Tibial nerve (tissue), 4 donors: Measurements from ENCODE around the gene ZBTB20. TPM values are rescaled to one million over a fixed set of nuclear protein-coding genes. Genes with fewer than 3 reads are reported as not detected.

Experiments
- DNase-seq, 2 donors: peaks; one replicate each; pipeline ENCODE4 v3.0.0-alpha.2; 2019; ENCODE audit warnings: low spot score in 2 of 2
- H3K27ac ChIP-seq, 4 donors: fragments of 200-600 bp; sonication (generic) in 3 of 4; one replicate each; pipeline ENCODE4 v1.5.1; 2017 to 2019; ENCODE audit warnings: mild to moderate bottlenecking in 1 of 4
- H3K27me3 ChIP-seq, 2 donors: fragments of 200-600 bp; sonication (generic) in 1 of 2; one replicate each; pipeline versions ENCODE4 v1.5.1 to v1.6.0; 2017 to 2019
- H3K36me3 ChIP-seq, 3 donors: fragments of 200-600 bp; sonication (generic); one replicate each; pipeline ENCODE4 v1.5.1; 2018 to 2019
- H3K4me1 ChIP-seq, 4 donors: fragments of 200-600 bp; sonication (generic) in 3 of 4; one replicate each; pipeline ENCODE4 v1.5.1; 2017 to 2019
- H3K4me3 ChIP-seq, 4 donors: fragments of 200-600 bp; sonication (generic) in 3 of 4; one replicate each; pipeline ENCODE4 v1.5.1; 2017 to 2019; ENCODE audit warnings: mild to moderate bottlenecking in 1 of 4, moderate library complexity in 1 of 4
- H3K9me3 ChIP-seq, 4 donors: fragments of 200-600 bp; sonication (generic) in 3 of 4; one replicate each; pipeline ENCODE4 v1.5.1; 2017 to 2019
- EP300 ChIP-seq, 2 donors: sonication (generic); formaldehyde crosslinking; IDR thresholded peaks; one replicate each; pipeline ENCODE4 v1.6.1; 2017; ENCODE audit warnings: antibody characterized with exemption in 2 of 2, mild to moderate bottlenecking in 1 of 2
- POLR2A ChIP-seq, 2 donors: fragments of 450-650 bp; IDR thresholded peaks; one replicate each; pipeline ENCODE4 v1.6.1; 2017; ENCODE audit warnings: antibody characterized with exemption in 2 of 2, mild to moderate bottlenecking in 2 of 2, moderate library complexity in 2 of 2
- WGBS, 2 donors: methylation state at CpG; one replicate each; pipeline ENCODE4 v1.1.5; 2018; 5-methylcytosine and 5-hydroxymethylcytosine counted together
- total RNA-seq, 4 donors: library from RNA; depleted of rRNA; stranded (reverse); fragments of >200 nt; gene quantifications; one replicate each; pipeline ENCODE4 v1.1.0, GENCODE V29; 2016
- TF ChIP-seq, protein P1 (sequence below), 5 experiments: fragments of 200-600 bp in 3 of 5; fragments of 450-650 bp in 2 of 5; sonication (generic) in 3 of 5; IDR thresholded peaks; one replicate each; pipeline ENCODE4 v1.5.1; 2016 to 2019; ENCODE audit warnings: antibody characterized with exemption in 5 of 5, mild to moderate bottlenecking in 3 of 5, moderate library complexity in 2 of 5

ZBTB20 gene
- total RNA-seq, 4 donors from 2014 or later, result 63.3 to 127 (median 102) TPM

DNA sequence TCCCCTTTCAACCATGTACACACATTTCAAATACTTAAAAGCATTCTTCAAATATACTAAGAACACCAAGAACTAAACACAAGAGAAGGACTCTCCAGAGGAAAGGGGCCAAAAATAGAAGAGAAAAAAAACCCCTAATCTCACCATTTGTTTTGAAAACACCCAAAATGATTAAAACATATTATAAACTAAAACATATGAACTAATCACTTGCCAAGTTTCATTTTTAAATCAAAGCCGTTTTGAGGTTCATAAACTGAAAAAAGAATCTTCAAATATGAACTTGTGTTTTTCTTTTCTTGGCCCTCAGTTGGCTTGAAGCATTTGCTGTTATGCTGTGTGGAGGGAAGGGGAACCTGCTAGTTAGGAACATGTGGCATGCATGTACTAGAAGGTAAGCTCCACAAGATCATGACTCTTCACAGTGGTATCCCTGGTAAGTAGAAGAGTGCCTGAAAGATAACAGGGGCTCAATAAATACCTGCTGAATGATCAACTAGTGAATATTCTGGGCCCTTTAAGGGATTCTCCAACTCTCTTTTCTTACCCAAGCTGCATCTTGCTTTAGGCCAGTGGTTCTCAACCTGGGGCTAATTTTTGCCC is 628.8 kb downstream of the ZBTB20 start:
- no peak overlapping the region for H3K4me3 ChIP-seq
- TF ChIP-seq, protein P1, sequence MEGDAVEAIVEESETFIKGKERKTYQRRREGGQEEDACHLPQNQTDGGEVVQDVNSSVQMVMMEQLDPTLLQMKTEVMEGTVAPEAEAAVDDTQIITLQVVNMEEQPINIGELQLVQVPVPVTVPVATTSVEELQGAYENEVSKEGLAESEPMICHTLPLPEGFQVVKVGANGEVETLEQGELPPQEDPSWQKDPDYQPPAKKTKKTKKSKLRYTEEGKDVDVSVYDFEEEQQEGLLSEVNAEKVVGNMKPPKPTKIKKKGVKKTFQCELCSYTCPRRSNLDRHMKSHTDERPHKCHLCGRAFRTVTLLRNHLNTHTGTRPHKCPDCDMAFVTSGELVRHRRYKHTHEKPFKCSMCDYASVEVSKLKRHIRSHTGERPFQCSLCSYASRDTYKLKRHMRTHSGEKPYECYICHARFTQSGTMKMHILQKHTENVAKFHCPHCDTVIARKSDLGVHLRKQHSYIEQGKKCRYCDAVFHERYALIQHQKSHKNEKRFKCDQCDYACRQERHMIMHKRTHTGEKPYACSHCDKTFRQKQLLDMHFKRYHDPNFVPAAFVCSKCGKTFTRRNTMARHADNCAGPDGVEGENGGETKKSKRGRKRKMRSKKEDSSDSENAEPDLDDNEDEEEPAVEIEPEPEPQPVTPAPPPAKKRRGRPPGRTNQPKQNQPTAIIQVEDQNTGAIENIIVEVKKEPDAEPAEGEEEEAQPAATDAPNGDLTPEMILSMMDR (IDR thresholded peaks at IDR 0.05), result no peak
- TF ChIP-seq POLR2A (IDR thresholded peaks at IDR 0.05) (no peak), EP300 (IDR thresholded peaks at IDR 0.05) (no peak)
- no peak for DNase-seq
- peaks cover 0 to 19% (median 0%) of the 10 kb centered on the region in 4 donors for H3K4me1 ChIP-seq
- WGBS, 2 donors, result 40% methylated on average over 1 of the region's 1 CpG
- no peaks in the 10 kb centered on the region for H3K27me3 ChIP-seq
- no peaks in the 10 kb centered on the region for H3K9me3 ChIP-seq
- H3K36me3 ChIP-seq, result no peaks in the 10 kb centered on the region
- peak overlapping the region in 1 of 4 donors; percentile 22 for H3K27ac ChIP-seq

DNA sequence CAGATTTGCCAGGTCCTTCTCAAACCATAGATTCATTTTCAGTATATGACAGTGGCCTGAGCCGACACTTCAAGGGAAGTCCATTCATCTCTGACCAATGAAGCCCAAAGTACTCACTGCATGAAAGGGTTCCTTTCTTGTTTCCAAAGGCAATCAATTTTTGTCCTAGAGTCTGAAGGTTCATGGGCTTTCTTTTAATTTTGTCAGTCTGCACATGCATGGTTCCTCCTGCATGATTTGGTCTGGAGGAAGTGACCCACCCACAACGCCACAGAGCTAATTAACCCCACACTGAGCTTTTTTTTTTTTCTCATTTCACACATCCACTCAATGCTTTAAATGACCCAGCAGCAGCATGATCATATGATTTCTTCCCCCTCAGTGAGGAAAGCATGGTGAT is 636.9 kb downstream of the ZBTB20 start:
- Histone ChIP-seq H3K4me3 (no peak overlapping the region), H3K27ac (peak overlapping the region in 1 of 4 donors; percentile 12), H3K36me3 (no peaks in the 10 kb centered on the region), H3K4me1 (peaks cover 0 to 51% (median 0%) of the 10 kb centered on the region in 4 donors), H3K27me3 (no peaks in the 10 kb centered on the region), H3K9me3 (no peaks in the 10 kb centered on the region)
- WGBS, 2 donors, result 44 to 45% methylated on average over 2 of the region's 2 CpGs
- DNase-seq, result no peak
- TF ChIP-seq POLR2A (IDR thresholded peaks at IDR 0.05), result no peak
- no peak for TF ChIP-seq EP300 (IDR thresholded peaks at IDR 0.05)
- TF ChIP-seq, protein P1 (IDR thresholded peaks at IDR 0.05), result no peak

DNA sequence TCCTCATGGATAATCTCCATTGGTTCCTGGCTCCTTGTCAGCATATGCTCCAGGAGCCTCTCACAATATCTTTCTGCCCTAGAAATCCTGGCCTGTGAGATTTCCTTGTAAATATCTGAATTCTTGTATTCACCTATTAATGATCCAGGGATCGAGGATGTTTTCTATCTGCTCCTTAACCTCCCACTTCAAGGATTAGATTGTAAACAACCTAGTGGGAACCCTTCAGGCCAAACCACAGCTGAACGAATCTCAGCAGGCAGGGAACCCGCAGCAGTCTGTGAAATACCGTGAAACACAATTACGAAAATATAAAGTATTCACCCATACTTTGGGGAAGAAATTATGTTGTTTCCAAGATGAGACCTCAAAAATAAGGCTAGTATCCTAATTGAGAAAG is 637.3 kb downstream of the ZBTB20 start:
- no peaks in the 10 kb centered on the region for H3K36me3 ChIP-seq
- WGBS, 2 donors, result 70 to 83% methylated on average over 5 of the region's 5 CpGs
- TF ChIP-seq EP300 (IDR thresholded peaks at IDR 0.05) (no peak), POLR2A (IDR thresholded peaks at IDR 0.05) (no peak)
- TF ChIP-seq, protein P1 (IDR thresholded peaks at IDR 0.05), result no peak

DNA sequence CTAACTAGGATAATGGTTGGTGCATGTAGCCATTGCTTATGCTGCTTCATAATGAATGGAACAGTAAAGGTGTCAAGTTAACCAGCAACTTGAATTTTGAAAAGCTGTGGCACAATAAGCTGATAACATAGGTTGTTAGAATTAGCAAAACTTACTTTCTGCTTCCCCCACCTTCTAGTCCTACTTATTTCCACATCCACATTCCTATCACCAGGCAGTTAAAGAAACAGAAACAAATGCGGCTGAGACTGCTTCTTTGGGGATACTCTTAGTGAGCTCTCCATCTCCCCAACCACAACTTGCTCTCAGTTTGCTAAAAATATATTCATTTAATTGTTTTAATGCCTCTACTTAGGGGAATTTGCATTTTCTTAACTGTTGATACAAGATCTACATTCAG is 638.1 kb downstream of the ZBTB20 start:
- peaks cover 0 to 60% (median 0%) of the 10 kb centered on the region in 4 donors for H3K4me1 ChIP-seq
- peak overlapping the region in 1 of 4 donors; percentile 14 for H3K27ac ChIP-seq
- H3K27me3 ChIP-seq, result no peaks in the 10 kb centered on the region
- no peak for DNase-seq
- no peaks in the 10 kb centered on the region for H3K36me3 ChIP-seq
- no peaks in the 10 kb centered on the region for H3K9me3 ChIP-seq
- TF ChIP-seq EP300 (IDR thresholded peaks at IDR 0.05), result no peak
- WGBS, 2 donors, result 77 to 91% methylated on average over 1 of the region's 1 CpG
- H3K4me3 ChIP-seq, result no peak overlapping the region

More for the DNA sequence above, 637.3 kb downstream of the ZBTB20 start:
- Histone ChIP-seq H3K27ac (peak overlapping the region in 2 of 4 donors; percentile 12 to 14), H3K4me3 (no peak overlapping the region), H3K4me1 (peaks cover 0 to 56% (median 0%) of the 10 kb centered on the region in 4 donors), H3K27me3 (no peaks in the 10 kb centered on the region), H3K9me3 (no peaks in the 10 kb centered on the region)
- DNase-seq, result no peak

DNA sequence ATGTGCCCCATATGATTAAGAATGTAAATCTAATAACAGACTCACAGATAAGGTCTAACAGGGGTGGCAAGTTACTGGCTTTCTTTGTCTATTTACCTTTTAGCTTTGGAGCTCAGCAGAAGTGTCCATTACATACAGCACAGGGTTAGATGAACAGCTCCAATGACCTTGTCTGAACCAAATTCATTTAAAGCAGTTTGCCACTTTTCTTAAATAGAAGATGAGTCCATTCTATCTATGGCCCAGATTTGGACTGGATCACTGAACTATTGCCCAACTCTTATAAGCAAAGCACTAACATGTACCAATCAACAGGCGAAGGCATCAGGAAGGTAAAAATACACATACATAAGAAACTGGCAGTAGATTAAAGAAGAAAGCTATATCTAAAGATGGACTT is 638.9 kb downstream of the ZBTB20 start:
- Histone ChIP-seq H3K9me3 (no peaks in the 10 kb centered on the region), H3K36me3 (no peaks in the 10 kb centered on the region), H3K27ac (peak overlapping the region in 1 of 4 donors; percentile 22), H3K4me3 (no peak overlapping the region), H3K27me3 (no peaks in the 10 kb centered on the region), H3K4me1 (peaks cover 0 to 60% (median 0%) of the 10 kb centered on the region in 4 donors)
- 97 to 100% methylated on average over 1 of the region's 1 CpG for whole genome bisulfite sequencing, 2 donors
- TF ChIP-seq POLR2A (IDR thresholded peaks at IDR 0.05), result no peak
- TF ChIP-seq EP300 (IDR thresholded peaks at IDR 0.05), result no peak
- TF ChIP-seq, protein P1 (IDR thresholded peaks at IDR 0.05), result no peak
- DNase-seq, result no peak
